Measurements from ENCODE around the gene NEK10.

DNA sequence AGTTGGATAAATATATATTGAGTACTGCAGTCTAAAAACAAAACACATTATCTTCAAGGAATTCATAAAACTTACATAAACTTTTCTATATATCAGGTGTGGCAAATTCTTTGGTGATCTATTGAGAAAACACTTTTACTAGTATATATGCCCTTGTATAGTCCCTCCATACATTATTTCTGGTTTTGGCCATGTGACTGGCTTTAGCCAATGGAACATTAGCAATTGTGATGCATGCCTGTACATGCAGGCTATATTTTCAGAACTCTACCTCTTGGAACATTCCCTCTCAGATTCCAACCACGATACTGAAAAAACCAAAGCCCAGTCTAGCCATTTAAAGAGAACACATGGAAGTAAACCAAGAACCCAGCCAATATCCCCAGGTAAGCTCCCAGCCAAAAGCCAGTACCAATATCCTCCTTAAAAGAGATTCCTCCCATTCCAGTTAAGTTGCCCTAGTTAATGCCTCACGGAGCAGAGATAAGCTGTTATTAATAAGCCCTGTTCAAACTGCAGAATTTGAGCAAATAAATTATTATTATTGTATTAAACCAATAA, 152.8 kb downstream of the NEK10 start:
- TF ChIP-seq, protein P1, sequence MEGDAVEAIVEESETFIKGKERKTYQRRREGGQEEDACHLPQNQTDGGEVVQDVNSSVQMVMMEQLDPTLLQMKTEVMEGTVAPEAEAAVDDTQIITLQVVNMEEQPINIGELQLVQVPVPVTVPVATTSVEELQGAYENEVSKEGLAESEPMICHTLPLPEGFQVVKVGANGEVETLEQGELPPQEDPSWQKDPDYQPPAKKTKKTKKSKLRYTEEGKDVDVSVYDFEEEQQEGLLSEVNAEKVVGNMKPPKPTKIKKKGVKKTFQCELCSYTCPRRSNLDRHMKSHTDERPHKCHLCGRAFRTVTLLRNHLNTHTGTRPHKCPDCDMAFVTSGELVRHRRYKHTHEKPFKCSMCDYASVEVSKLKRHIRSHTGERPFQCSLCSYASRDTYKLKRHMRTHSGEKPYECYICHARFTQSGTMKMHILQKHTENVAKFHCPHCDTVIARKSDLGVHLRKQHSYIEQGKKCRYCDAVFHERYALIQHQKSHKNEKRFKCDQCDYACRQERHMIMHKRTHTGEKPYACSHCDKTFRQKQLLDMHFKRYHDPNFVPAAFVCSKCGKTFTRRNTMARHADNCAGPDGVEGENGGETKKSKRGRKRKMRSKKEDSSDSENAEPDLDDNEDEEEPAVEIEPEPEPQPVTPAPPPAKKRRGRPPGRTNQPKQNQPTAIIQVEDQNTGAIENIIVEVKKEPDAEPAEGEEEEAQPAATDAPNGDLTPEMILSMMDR (IDR thresholded peaks at IDR 0.05), result no peak
- TF ChIP-seq POLR2AphosphoS5 (IDR thresholded peaks at IDR 0.05; ENCODE audit: low read depth, low read length), result no peak
- TF ChIP-seq SIN3A (IDR thresholded peaks at IDR 0.05; ENCODE audit: borderline replicate concordance, insufficient read depth, low read depth, low read length), result no peak

All from Panc1 (cell line).